Measurements from ENCODE around the gene LMBRD1.

Gene LMBRD1

DNA sequence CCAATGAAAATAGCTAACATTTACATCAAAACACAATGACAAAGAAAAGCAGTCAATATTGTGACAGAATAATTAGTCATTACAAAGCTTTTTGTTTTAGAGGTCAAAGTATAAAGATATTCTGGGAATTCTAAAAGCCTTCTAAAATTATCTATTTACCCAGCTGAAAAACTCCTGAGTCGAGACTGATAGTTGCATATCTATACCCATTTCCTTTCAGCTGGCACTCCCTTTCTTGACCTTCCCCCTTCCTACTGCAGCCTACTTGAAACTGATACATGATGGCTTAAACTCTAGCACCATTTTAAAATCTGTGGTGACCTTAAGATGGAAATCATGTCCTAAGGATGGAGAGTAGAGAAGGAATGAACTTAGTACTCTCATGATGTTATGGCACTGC, 38.6 kb downstream of the LMBRD1 start:
- Histone ChIP-seq H2BK15ac (ENCODE audit: low read depth, poor library complexity, severe bottlenecking) (no peak overlapping the region), H3K18ac (ENCODE audit: low read depth in 1 of 2, low read length in 2 of 2) (no peak overlapping the region), H3K4ac (ENCODE audit: low read depth in 1 of 2, low read length in 2 of 2) (no peak overlapping the region), H2BK120ac (ENCODE audit: low read depth, low read length) (no peak overlapping the region), H3K27me3 (ENCODE audit: control insufficient read depth in 1 of 2, insufficient read depth in 1 of 2, low read length in 2 of 2) (no peaks in the 10 kb centered on the region), H2AFZ (ENCODE audit: low read depth, low read length) (no peak overlapping the region), H3K36me3 (ENCODE audit: control insufficient read depth in 1 of 2, insufficient read depth in 2 of 2, low read depth in 1 of 2, low read length in 2 of 2) (no peaks in the 10 kb centered on the region), H3K9ac (ENCODE audit: low read length) (no peak overlapping the region), H2BK5ac (ENCODE audit: low read depth, low read length, poor library complexity, severe bottlenecking) (no peak overlapping the region), H2BK12ac (ENCODE audit: low read length in 2 of 2) (no peak overlapping the region), H4K91ac (ENCODE audit: low read length) (no peak overlapping the region), H2AK5ac (ENCODE audit: low read length, severe bottlenecking) (no peak overlapping the region), H3K14ac (ENCODE audit: low read length in 2 of 2) (no peak overlapping the region), H3K79me1 (replicated peaks; ENCODE audit: low read length, poor library complexity, severe bottlenecking) (peaks cover 15% of the 10 kb centered on the region), H3K4me3 (ENCODE audit: insufficient read depth in 1 of 2, low read depth in 1 of 2, low read length in 2 of 2) (no peak overlapping the region), H3K23ac (ENCODE audit: low read length in 2 of 2) (no peak overlapping the region), H3K27ac (ENCODE audit: low read length, poor library complexity, severe bottlenecking) (no peak overlapping the region), H3K4me1 (ENCODE audit: control insufficient read depth, insufficient read depth, low read depth, low read length) (no peaks in the 10 kb centered on the region), H3K9me3 (ENCODE audit: control insufficient read depth, low read length) (no peaks in the 10 kb centered on the region), H4K8ac (ENCODE audit: low read length) (no peak overlapping the region), H3K4me2 (ENCODE audit: low read length, poor library complexity, severe bottlenecking) (no peak overlapping the region)
- DNase-seq: no peak
- 92% methylated on average over 1 of the region's 1 CpG for WGBS

GRCh38 chr6:69756907-69757306, 39.9 kb downstream of the LMBRD1 start:
- Histone ChIP-seq H3K14ac (ENCODE audit: low read length in 2 of 2) (no peak overlapping the region), H3K9ac (ENCODE audit: low read length) (no peak overlapping the region), H2BK5ac (ENCODE audit: low read depth, low read length, poor library complexity, severe bottlenecking) (no peak overlapping the region), H2BK120ac (ENCODE audit: low read depth, low read length) (no peak overlapping the region), H3K36me3 (ENCODE audit: control insufficient read depth in 1 of 2, insufficient read depth in 2 of 2, low read depth in 1 of 2, low read length in 2 of 2) (no peaks in the 10 kb centered on the region), H3K79me1 (replicated peaks; ENCODE audit: low read length, poor library complexity, severe bottlenecking) (peaks cover 12% of the 10 kb centered on the region), H2AK5ac (ENCODE audit: low read length, severe bottlenecking) (no peak overlapping the region), H3K18ac (ENCODE audit: low read depth in 1 of 2, low read length in 2 of 2) (no peak overlapping the region), H3K4me1 (ENCODE audit: control insufficient read depth, insufficient read depth, low read depth, low read length) (no peaks in the 10 kb centered on the region), H3K9me3 (ENCODE audit: control insufficient read depth, low read length) (no peaks in the 10 kb centered on the region), H2BK12ac (ENCODE audit: low read length in 2 of 2) (no peak overlapping the region), H4K8ac (ENCODE audit: low read length) (no peak overlapping the region), H2BK15ac (ENCODE audit: low read depth, poor library complexity, severe bottlenecking) (no peak overlapping the region), H2AFZ (ENCODE audit: low read depth, low read length) (no peak overlapping the region), H3K4me2 (ENCODE audit: low read length, poor library complexity, severe bottlenecking) (no peak overlapping the region), H3K23ac (ENCODE audit: low read length in 2 of 2) (no peak overlapping the region), H3K27me3 (ENCODE audit: control insufficient read depth in 1 of 2, insufficient read depth in 1 of 2, low read length in 2 of 2) (no peaks in the 10 kb centered on the region), H3K4me3 (ENCODE audit: insufficient read depth in 1 of 2, low read depth in 1 of 2, low read length in 2 of 2) (no peak overlapping the region), H3K4ac (ENCODE audit: low read depth in 1 of 2, low read length in 2 of 2) (no peak overlapping the region), H3K27ac (ENCODE audit: low read length, poor library complexity, severe bottlenecking) (no peak overlapping the region), H4K91ac (ENCODE audit: low read length) (no peak overlapping the region)
- DNase-seq: no peak
- no CpG with 5 or more reads among the region's 1 CpG for WGBS

DNA sequence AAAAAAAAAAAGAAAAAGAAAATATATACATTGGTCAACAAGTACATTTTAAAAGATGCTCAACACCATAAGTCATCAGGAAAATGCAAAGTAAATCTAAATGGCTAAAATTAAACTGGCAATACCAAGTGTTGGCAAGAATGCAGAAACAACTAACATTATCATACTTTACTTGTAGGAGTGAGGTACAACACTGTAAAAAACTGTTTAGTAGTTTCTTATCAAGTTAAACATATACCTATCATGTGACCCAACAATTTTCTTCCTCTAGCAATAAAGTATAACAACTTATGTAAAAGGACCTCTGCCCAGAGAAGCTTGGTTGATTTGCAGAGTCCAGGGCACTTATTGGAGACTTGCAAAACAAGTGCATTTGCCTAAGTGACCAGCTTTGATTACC, 40.4 kb downstream of the LMBRD1 start:
- Histone ChIP-seq H3K27me3 (ENCODE audit: control insufficient read depth in 1 of 2, insufficient read depth in 1 of 2, low read length in 2 of 2) (no peaks in the 10 kb centered on the region), H2BK12ac (ENCODE audit: low read length in 2 of 2) (no peak overlapping the region), H3K9me3 (ENCODE audit: control insufficient read depth, low read length) (no peaks in the 10 kb centered on the region), H2BK15ac (ENCODE audit: low read depth, poor library complexity, severe bottlenecking) (no peak overlapping the region), H3K4me1 (ENCODE audit: control insufficient read depth, insufficient read depth, low read depth, low read length) (no peaks in the 10 kb centered on the region), H2AK5ac (ENCODE audit: low read length, severe bottlenecking) (no peak overlapping the region), H3K9ac (ENCODE audit: low read length) (no peak overlapping the region), H4K91ac (ENCODE audit: low read length) (no peak overlapping the region), H2BK5ac (ENCODE audit: low read depth, low read length, poor library complexity, severe bottlenecking) (no peak overlapping the region), H2AFZ (ENCODE audit: low read depth, low read length) (no peak overlapping the region), H3K4ac (ENCODE audit: low read depth in 1 of 2, low read length in 2 of 2) (no peak overlapping the region), H3K18ac (ENCODE audit: low read depth in 1 of 2, low read length in 2 of 2) (no peak overlapping the region), H3K14ac (ENCODE audit: low read length in 2 of 2) (no peak overlapping the region), H3K4me3 (ENCODE audit: insufficient read depth in 1 of 2, low read depth in 1 of 2, low read length in 2 of 2) (no peak overlapping the region), H2BK120ac (ENCODE audit: low read depth, low read length) (no peak overlapping the region), H3K27ac (ENCODE audit: low read length, poor library complexity, severe bottlenecking) (no peak overlapping the region), H3K36me3 (ENCODE audit: control insufficient read depth in 1 of 2, insufficient read depth in 2 of 2, low read depth in 1 of 2, low read length in 2 of 2) (no peaks in the 10 kb centered on the region), H4K8ac (ENCODE audit: low read length) (no peak overlapping the region), H3K4me2 (ENCODE audit: low read length, poor library complexity, severe bottlenecking) (no peak overlapping the region), H3K79me1 (replicated peaks; ENCODE audit: low read length, poor library complexity, severe bottlenecking) (peaks cover 12% of the 10 kb centered on the region), H3K23ac (ENCODE audit: low read length in 2 of 2) (no peak overlapping the region)
- DNase-seq: no peak

- H3K9me3 ChIP-seq (ENCODE audit: control insufficient read depth, low read length): no peaks in the 10 kb centered on the region
- no peak overlapping the region for H2AFZ ChIP-seq (ENCODE audit: low read depth, low read length)
- no peak overlapping the region for H3K4me2 ChIP-seq (ENCODE audit: low read length, poor library complexity, severe bottlenecking)
- H2BK12ac ChIP-seq (ENCODE audit: low read length in 2 of 2): no peak overlapping the region
- no peak overlapping the region for H3K4me3 ChIP-seq (ENCODE audit: insufficient read depth in 1 of 2, low read depth in 1 of 2, low read length in 2 of 2)
- H3K14ac ChIP-seq (ENCODE audit: low read length in 2 of 2): no peak overlapping the region
- no peak overlapping the region for H3K4ac ChIP-seq (ENCODE audit: low read depth in 1 of 2, low read length in 2 of 2)
- no peak overlapping the region for H2AK5ac ChIP-seq (ENCODE audit: low read length, severe bottlenecking)
- H4K91ac ChIP-seq (ENCODE audit: low read length): no peak overlapping the region
- H3K27me3 ChIP-seq (ENCODE audit: control insufficient read depth in 1 of 2, insufficient read depth in 1 of 2, low read length in 2 of 2): no peaks in the 10 kb centered on the region
- H2BK120ac ChIP-seq (ENCODE audit: low read depth, low read length): no peak overlapping the region
- no peak overlapping the region for H2BK5ac ChIP-seq (ENCODE audit: low read depth, low read length, poor library complexity, severe bottlenecking)
- no peak overlapping the region for H3K18ac ChIP-seq (ENCODE audit: low read depth in 1 of 2, low read length in 2 of 2)
- DNase-seq: no peak
- H4K8ac ChIP-seq (ENCODE audit: low read length): no peak overlapping the region
- H3K4me1 ChIP-seq (ENCODE audit: control insufficient read depth, insufficient read depth, low read depth, low read length): peaks cover 1% of the 10 kb centered on the region
- no peak overlapping the region for H3K27ac ChIP-seq (ENCODE audit: low read length, poor library complexity, severe bottlenecking)
- no peak overlapping the region for H3K23ac ChIP-seq (ENCODE audit: low read length in 2 of 2)
- no peaks in the 10 kb centered on the region for H3K79me1 ChIP-seq (replicated peaks; ENCODE audit: low read length, poor library complexity, severe bottlenecking)
- H3K9ac ChIP-seq (ENCODE audit: low read length): no peak overlapping the region
- WGBS: 80% methylated on average over 3 of the region's 4 CpGs
- no peak overlapping the region for H2BK15ac ChIP-seq (ENCODE audit: low read depth, poor library complexity, severe bottlenecking)
- peaks cover 0 to 8% of the 10 kb centered on the region in 2 experiments for H3K36me3 ChIP-seq (ENCODE audit: control insufficient read depth in 1 of 2, insufficient read depth in 2 of 2, low read depth in 1 of 2, low read length in 2 of 2)
Measured at GRCh38 chr6:69735027-69735426, 61.8 kb downstream of the LMBRD1 start.
